Uterus (tissue), 4 donors: ENCODE results near the gene LRRC37A3. TPM values are rescaled to one million over a fixed set of nuclear protein-coding genes. Genes with fewer than 3 reads are reported as not detected.
"Not testable (repeated sequence)": the region's sequence is repeated elsewhere in the genome, so short reads cannot be mapped to it uniquely, and the experiment has no call there.

Source experiments
- DNase-seq, 2 donors: peaks; one replicate each; pipeline ENCODE4 v3.0.0-alpha.2; 2019 to 2020
- H3K27ac ChIP-seq, 2 donors: fragments of 200-600 bp; sonication (generic); 1 replicate in 1 of 2; 2 replicates in 1 of 2; pipeline ENCODE4 v1.5.1; 2016 to 2018
- H3K27me3 ChIP-seq, 2 donors: fragments of 200-600 bp; sonication (generic); one replicate each; pipeline ENCODE4 v1.5.1; 2018 to 2019; ENCODE audit warnings: control low read depth in 1 of 2
- H3K36me3 ChIP-seq, 2 donors: fragments of 200-600 bp; sonication (generic); one replicate each; pipeline ENCODE4 v1.5.1; 2019; ENCODE audit warnings: control low read depth in 1 of 2
- H3K4me1 ChIP-seq, 2 donors: fragments of 200-600 bp; sonication (generic); one replicate each; pipeline ENCODE4 v1.5.1; 2018 to 2019; ENCODE audit warnings: control low read depth in 1 of 2
- H3K4me3 ChIP-seq, 2 donors: fragments of 200-600 bp; sonication (generic); 1 replicate in 1 of 2; 2 replicates in 1 of 2; pipeline ENCODE4 v1.5.1; 2018 to 2019; ENCODE audit warnings: mild to moderate bottlenecking in 1 of 2
- H3K9me3 ChIP-seq, 2 donors: fragments of 200-600 bp; sonication (generic); one replicate each; pipeline ENCODE4 v1.5.1; 2019; ENCODE audit warnings: control low read depth in 1 of 2
- CTCF ChIP-seq, 4 experiments: fragments of 200-600 bp in 2 of 4; fragments of 450-650 bp in 2 of 4; sonication (generic) in 2 of 4; IDR thresholded peaks; one replicate each; pipeline ENCODE4 v1.5.1; 2016 to 2019; ENCODE audit warnings: antibody characterized with exemption in 4 of 4, mild to moderate bottlenecking in 2 of 4, moderate library complexity in 1 of 4
- POLR2A ChIP-seq, 2 donors: fragments of 450-650 bp; IDR thresholded peaks; one replicate each; pipeline ENCODE4 v1.6.1; 2016; ENCODE audit warnings: antibody characterized with exemption in 2 of 2, mild to moderate bottlenecking in 1 of 2, moderate library complexity in 1 of 2
- intact Hi-C: fragments of 100-400 bp; cut with DNase I; formaldehyde crosslinking; loops from one replicate; pipeline ENCODE4 v1.15.1; 2023; ENCODE audit warnings: low total_unique reads
- total RNA-seq, 4 donors: library from RNA; depleted of rRNA in 3 of 4; stranded (reverse); fragments of >200 nt in 3 of 4; gene quantifications; one replicate each; pipeline versions ENCODE4 v1.1.0 to v1.2.4, GENCODE V29; 2014 to 2023
- donor health status: DM: yes; HTN: yes; CAD: no.

LRRC37A3 gene
- total RNA-seq, 4 donors from 2014 or later: 2.1 to 47.9 (median 9.9) TPM

GRCh38 chr17:64920026-64920418, 744 bp upstream of the LRRC37A3 start:
- Histone ChIP-seq H3K9me3 (no peaks in the 10 kb centered on the region), H3K4me1 (no peaks in the 10 kb centered on the region), H3K36me3 (no peaks in the 10 kb centered on the region), H3K27ac (peak overlapping the region; percentile 94 to 95), H3K4me3 (peak overlapping the region; percentile 54 to 99), H3K27me3 (no peaks in the 10 kb centered on the region)
- peak in 1 of 2 donors; percentile 48 for DNase-seq
- intact Hi-C loops: no loop called here
- no peak for TF ChIP-seq CTCF (IDR thresholded peaks at IDR 0.05)
- TF ChIP-seq POLR2A (IDR thresholded peaks at IDR 0.05): no peak

DNA sequence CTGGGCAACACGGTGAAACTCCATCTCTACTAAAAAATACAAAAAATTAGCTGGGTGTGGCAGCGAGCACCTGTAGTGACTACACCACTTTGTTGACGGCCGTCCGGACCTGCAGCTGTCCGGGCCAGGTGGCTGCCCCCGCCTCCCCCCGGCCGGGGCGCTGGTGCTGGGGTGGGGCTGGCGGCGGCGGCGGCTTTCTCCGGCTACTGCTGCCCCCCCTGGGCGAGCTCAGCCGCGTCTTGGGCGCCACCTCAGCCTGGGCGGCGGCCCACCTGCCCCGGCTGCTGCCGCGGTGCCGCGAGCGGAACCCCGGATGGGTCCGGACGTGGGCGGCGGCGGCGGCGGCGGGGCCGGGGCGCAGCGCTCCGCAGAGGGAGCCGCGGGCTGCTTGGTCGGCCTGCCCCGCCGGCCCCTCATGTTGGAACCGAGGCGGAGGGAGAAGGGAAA, 413 bp downstream of the LRRC37A3 start:
- H3K9me3 ChIP-seq, intact Hi-C loops, H3K27me3 ChIP-seq, H3K4me1 ChIP-seq, H3K36me3 ChIP-seq: not testable (repeated sequence)
- peak; percentile 38 to 46 for DNase-seq
- Histone ChIP-seq H3K27ac (peak overlapping the region; percentile 94 to 95), H3K4me3 (peak overlapping the region; percentile 54 to 99)
- TF ChIP-seq CTCF (IDR thresholded peaks at IDR 0.05): peak in 1 of 4 experiments; percentile 10

DNA sequence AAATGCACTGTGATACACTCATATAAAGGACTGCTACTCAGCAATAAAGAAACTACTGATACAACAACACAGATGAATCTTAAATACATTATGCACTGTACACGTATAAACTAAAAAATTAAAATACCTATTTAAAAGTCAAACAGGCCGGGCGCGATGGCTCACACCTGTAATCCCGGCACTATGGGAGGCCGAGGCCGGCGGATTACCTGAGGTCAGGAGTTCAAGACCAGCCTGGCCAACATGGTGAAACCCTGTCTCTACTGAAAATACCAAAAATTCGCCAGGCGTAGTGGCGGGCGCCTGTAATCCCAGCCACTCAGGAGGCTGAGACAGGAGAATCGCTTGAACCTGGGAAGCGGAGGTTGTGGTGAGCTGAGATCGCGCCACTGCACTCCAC, 1.7 kb downstream of the LRRC37A3 start:
- DNase-seq, intact Hi-C loops: not testable (repeated sequence)

DNA sequence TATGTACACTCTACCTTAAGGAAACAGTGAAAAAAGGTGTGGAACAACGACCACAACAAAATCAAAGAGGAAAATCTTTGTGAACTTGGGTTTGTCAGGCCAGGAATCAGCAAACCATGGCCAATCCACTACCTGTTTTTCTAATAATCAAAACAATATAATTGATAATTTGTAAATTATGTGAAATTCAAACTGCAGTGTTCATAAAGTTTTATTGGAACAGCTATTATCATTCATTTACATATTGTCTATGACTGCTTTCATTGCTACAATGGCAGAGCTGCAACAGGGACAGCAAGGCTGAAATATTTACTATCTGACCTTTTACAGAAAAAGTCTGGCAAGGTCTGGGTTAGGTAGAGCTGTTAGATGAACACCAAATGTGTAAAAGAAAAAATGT, 4.0 kb downstream of the LRRC37A3 start:
- H3K4me3 ChIP-seq, intact Hi-C loops, H3K9me3 ChIP-seq, H3K27me3 ChIP-seq, H3K27ac ChIP-seq, H3K36me3 ChIP-seq, H3K4me1 ChIP-seq, DNase-seq: not testable (repeated sequence)

More for the DNA sequence above, 1.7 kb downstream of the LRRC37A3 start:
- H3K4me1 ChIP-seq, H3K4me3 ChIP-seq, H3K36me3 ChIP-seq, H3K27ac ChIP-seq, H3K27me3 ChIP-seq, H3K9me3 ChIP-seq: not testable (repeated sequence)

GRCh38 chr17:64910191-64910514, 9.1 kb downstream of the LRRC37A3 start:
- DNase-seq, H3K27ac ChIP-seq, H3K4me1 ChIP-seq, H3K27me3 ChIP-seq, H3K36me3 ChIP-seq, H3K4me3 ChIP-seq, H3K9me3 ChIP-seq, intact Hi-C loops: not testable (repeated sequence)

- H3K4me3 ChIP-seq, intact Hi-C loops, DNase-seq: not testable (repeated sequence)
Observed at GRCh38 chr17:64909511-64910190, 9.6 kb downstream of the LRRC37A3 start.

DNA sequence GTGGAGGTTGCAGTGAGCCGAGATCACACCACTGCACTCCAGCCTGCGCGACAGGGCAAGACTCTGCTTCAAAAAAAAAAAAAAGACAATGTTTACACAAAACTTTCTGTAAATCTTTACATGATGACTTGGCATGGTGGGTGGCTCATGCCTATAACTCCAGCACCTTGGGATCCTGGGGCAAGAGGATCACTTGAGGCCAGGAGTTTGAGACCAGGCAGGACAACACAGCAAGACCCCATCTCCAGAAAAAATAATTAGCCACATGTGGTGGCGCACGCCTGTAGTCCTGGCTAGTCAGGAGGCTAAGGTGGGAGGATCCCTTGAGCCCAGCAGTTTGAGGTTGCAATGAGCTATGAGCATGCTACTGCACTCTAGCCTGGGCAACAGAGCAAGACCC, 15.2 kb downstream of the LRRC37A3 start:
- H3K36me3 ChIP-seq, intact Hi-C loops, H3K27ac ChIP-seq, H3K9me3 ChIP-seq, DNase-seq, H3K27me3 ChIP-seq, H3K4me1 ChIP-seq, H3K4me3 ChIP-seq: not testable (repeated sequence)

More at GRCh38 chr17:64909511-64910190, 9.6 kb downstream of the LRRC37A3 start:
- not testable (repeated sequence) for H3K36me3 ChIP-seq, H3K27ac ChIP-seq, H3K4me1 ChIP-seq, H3K9me3 ChIP-seq, H3K27me3 ChIP-seq

- intact Hi-C loops: not testable (repeated sequence)
Observed at GRCh38 chr17:64897136-64897535, 22.1 kb downstream of the LRRC37A3 start.

GRCh38 chr17:64874210-64874609, 45.1 kb downstream of the LRRC37A3 start:
- H3K4me1 ChIP-seq, H3K36me3 ChIP-seq, intact Hi-C loops, H3K27ac ChIP-seq, H3K27me3 ChIP-seq, DNase-seq, H3K9me3 ChIP-seq, H3K4me3 ChIP-seq: not testable (repeated sequence)

More at GRCh38 chr17:64897136-64897535, 22.1 kb downstream of the LRRC37A3 start:
- peak in 1 of 2 donors; percentile 19 for DNase-seq
- not testable (repeated sequence) for H3K27ac ChIP-seq, H3K4me3 ChIP-seq, H3K27me3 ChIP-seq, H3K4me1 ChIP-seq, H3K9me3 ChIP-seq, H3K36me3 ChIP-seq
